ENCODE data around the gene MAGEC3.

Gene MAGEC3

GRCh38 chrX:141924293-141924692, 86.2 kb downstream of the MAGEC3 start:
- no peak overlapping the region for H3K27ac ChIP-seq (replicated peaks; ENCODE audit: low read length)
- no CpG with 5 or more reads among the region's 2 CpGs for WGBS, 2 donors (ENCODE audit: extremely low coverage in 2 of 2, insufficient read length in 2 of 2, insufficient replicate concordance in 1 of 2)

GRCh38 chrX:141928432-141928831, 90.3 kb downstream of the MAGEC3 start:
- no CpG with 5 or more reads among the region's 3 CpGs for WGBS, 2 donors (ENCODE audit: extremely low coverage in 2 of 2, insufficient read length in 2 of 2, insufficient replicate concordance in 1 of 2)
- DNase-seq (ENCODE audit: low spot score), result no peak
- H2BK5ac ChIP-seq (ENCODE audit: low read length), result no peak overlapping the region
- no peak overlapping the region for H3K4me3 ChIP-seq (ENCODE audit: low read length in 2 of 2)
- H2AFZ ChIP-seq (ENCODE audit: low read length), result no peak overlapping the region
- H3K36me3 ChIP-seq (replicated peaks in 1 of 2; ENCODE audit: control insufficient read depth in 2 of 2, insufficient read depth in 2 of 2, low read length in 2 of 2), result no peaks in the 10 kb centered on the region
- H2BK120ac ChIP-seq (ENCODE audit: low read depth, low read length), result no peak overlapping the region
- H3K4me1 ChIP-seq (ENCODE audit: control insufficient read depth in 2 of 2, insufficient read depth in 1 of 2, low read depth in 1 of 2, low read length in 2 of 2), result no peaks in the 10 kb centered on the region
- no peak overlapping the region for H2BK15ac ChIP-seq (ENCODE audit: low read length)
- no peak overlapping the region for H4K91ac ChIP-seq (ENCODE audit: low read depth, low read length, poor library complexity)
- no peak overlapping the region for H3K9ac ChIP-seq (ENCODE audit: low read depth, low read length, poor library complexity)
- H3K79me1 ChIP-seq (ENCODE audit: low read depth, low read length), result no peaks in the 10 kb centered on the region
- no peak overlapping the region for H3K27ac ChIP-seq (replicated peaks; ENCODE audit: low read length)
- no peak overlapping the region for H3K18ac ChIP-seq (ENCODE audit: low read length)
- H3K23ac ChIP-seq (ENCODE audit: low read depth, low read length, poor library complexity), result no peak overlapping the region
- no peak overlapping the region for H3K14ac ChIP-seq (ENCODE audit: low read length)
- no peak overlapping the region for H2AK5ac ChIP-seq (ENCODE audit: low read depth, low read length)
- no peak overlapping the region for H3K4me2 ChIP-seq (ENCODE audit: insufficient read depth, low read length, poor library complexity, severe bottlenecking)
- H3K4ac ChIP-seq (ENCODE audit: low read length), result no peak overlapping the region
- H3K27me3 ChIP-seq (ENCODE audit: control insufficient read depth in 3 of 3, insufficient read depth in 3 of 3, low read depth in 1 of 3, low read length in 3 of 3), result no peaks in the 10 kb centered on the region
- no peaks in the 10 kb centered on the region for H3K9me3 ChIP-seq (replicated peaks in 1 of 2; ENCODE audit: control insufficient read depth in 2 of 2, insufficient read depth in 1 of 2, low read depth in 1 of 2, low read length in 2 of 2)
- H4K8ac ChIP-seq (ENCODE audit: low read depth, low read length), result no peak overlapping the region
- no peak overlapping the region for H2BK12ac ChIP-seq (ENCODE audit: low read length)

More at GRCh38 chrX:141924293-141924692, 86.2 kb downstream of the MAGEC3 start:
- Histone ChIP-seq H4K8ac (ENCODE audit: low read depth, low read length) (no peak overlapping the region), H3K9me3 (replicated peaks in 1 of 2; ENCODE audit: control insufficient read depth in 2 of 2, insufficient read depth in 1 of 2, low read depth in 1 of 2, low read length in 2 of 2) (no peaks in the 10 kb centered on the region), H2AK5ac (ENCODE audit: low read depth, low read length) (no peak overlapping the region), H3K79me1 (ENCODE audit: low read depth, low read length) (no peaks in the 10 kb centered on the region), H3K4ac (ENCODE audit: low read length) (no peak overlapping the region), H2BK5ac (ENCODE audit: low read length) (no peak overlapping the region), H2BK15ac (ENCODE audit: low read length) (no peak overlapping the region), H3K36me3 (replicated peaks in 1 of 2; ENCODE audit: control insufficient read depth in 2 of 2, insufficient read depth in 2 of 2, low read length in 2 of 2) (no peaks in the 10 kb centered on the region), H3K27me3 (ENCODE audit: control insufficient read depth in 3 of 3, insufficient read depth in 3 of 3, low read depth in 1 of 3, low read length in 3 of 3) (no peaks in the 10 kb centered on the region), H3K4me1 (ENCODE audit: control insufficient read depth in 2 of 2, insufficient read depth in 1 of 2, low read depth in 1 of 2, low read length in 2 of 2) (no peaks in the 10 kb centered on the region), H3K4me3 (ENCODE audit: low read length in 2 of 2) (no peak overlapping the region), H3K9ac (ENCODE audit: low read depth, low read length, poor library complexity) (no peak overlapping the region), H3K23ac (ENCODE audit: low read depth, low read length, poor library complexity) (no peak overlapping the region), H3K4me2 (ENCODE audit: insufficient read depth, low read length, poor library complexity, severe bottlenecking) (no peak overlapping the region), H3K14ac (ENCODE audit: low read length) (no peak overlapping the region), H2BK12ac (ENCODE audit: low read length) (no peak overlapping the region), H3K18ac (ENCODE audit: low read length) (no peak overlapping the region), H2AFZ (ENCODE audit: low read length) (no peak overlapping the region), H2BK120ac (ENCODE audit: low read depth, low read length) (no peak overlapping the region), H4K91ac (ENCODE audit: low read depth, low read length, poor library complexity) (no peak overlapping the region)
- no peak for DNase-seq (ENCODE audit: low spot score)

DNA sequence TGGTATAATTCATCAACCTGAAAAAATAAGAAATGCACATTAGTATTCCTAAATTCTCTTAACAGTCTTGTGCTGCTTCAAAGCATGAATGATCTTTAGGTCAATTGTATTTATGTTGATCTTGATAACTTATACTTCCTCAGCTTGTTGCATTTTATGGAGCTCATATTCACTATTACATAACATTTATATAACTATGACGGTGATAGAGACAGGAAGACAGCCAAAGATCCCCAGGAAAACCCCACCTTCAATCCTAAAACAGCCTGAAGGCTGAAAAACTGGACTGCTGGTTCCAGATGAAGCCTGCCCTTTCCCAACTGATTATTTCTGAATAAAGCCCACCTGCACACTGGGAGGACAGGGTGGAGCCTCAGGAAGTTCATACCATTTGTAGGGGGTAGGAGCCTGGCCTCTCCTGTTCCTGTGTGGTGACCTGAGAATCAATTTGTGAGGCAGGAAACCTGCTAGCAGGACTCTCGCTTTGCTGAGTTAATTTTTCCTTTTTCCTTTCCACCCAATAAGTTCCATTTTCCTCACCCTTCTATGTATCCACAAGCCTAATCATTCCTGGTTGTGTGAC, 96.0 kb downstream of the MAGEC3 start:
- Histone ChIP-seq H2BK15ac (ENCODE audit: low read length) (no peak overlapping the region), H3K14ac (ENCODE audit: low read length) (no peak overlapping the region), H2AK5ac (ENCODE audit: low read depth, low read length) (no peak overlapping the region), H3K9ac (ENCODE audit: low read depth, low read length, poor library complexity) (no peak overlapping the region), H2AFZ (ENCODE audit: low read length) (no peak overlapping the region), H4K91ac (ENCODE audit: low read depth, low read length, poor library complexity) (no peak overlapping the region), H3K27ac (replicated peaks; ENCODE audit: low read length) (no peak overlapping the region), H4K8ac (ENCODE audit: low read depth, low read length) (no peak overlapping the region), H3K18ac (ENCODE audit: low read length) (no peak overlapping the region), H3K79me1 (ENCODE audit: low read depth, low read length) (no peaks in the 10 kb centered on the region), H3K36me3 (replicated peaks in 1 of 2; ENCODE audit: control insufficient read depth in 2 of 2, insufficient read depth in 2 of 2, low read length in 2 of 2) (no peaks in the 10 kb centered on the region), H3K4me3 (ENCODE audit: low read length in 2 of 2) (no peak overlapping the region), H3K9me3 (replicated peaks in 1 of 2; ENCODE audit: control insufficient read depth in 2 of 2, insufficient read depth in 1 of 2, low read depth in 1 of 2, low read length in 2 of 2) (no peaks in the 10 kb centered on the region), H2BK12ac (ENCODE audit: low read length) (no peak overlapping the region), H2BK5ac (ENCODE audit: low read length) (no peak overlapping the region), H2BK120ac (ENCODE audit: low read depth, low read length) (no peak overlapping the region), H3K4me1 (ENCODE audit: control insufficient read depth in 2 of 2, insufficient read depth in 1 of 2, low read depth in 1 of 2, low read length in 2 of 2) (no peaks in the 10 kb centered on the region), H3K4ac (ENCODE audit: low read length) (no peak overlapping the region), H3K23ac (ENCODE audit: low read depth, low read length, poor library complexity) (no peak overlapping the region), H3K27me3 (ENCODE audit: control insufficient read depth in 3 of 3, insufficient read depth in 3 of 3, low read depth in 1 of 3, low read length in 3 of 3) (no peaks in the 10 kb centered on the region), H3K4me2 (ENCODE audit: insufficient read depth, low read length, poor library complexity, severe bottlenecking) (no peak overlapping the region)
- WGBS, 2 donors (ENCODE audit: extremely low coverage in 2 of 2, insufficient read length in 2 of 2, insufficient replicate concordance in 1 of 2), result no CpG with 5 or more reads among the region's 2 CpGs
- DNase-seq (ENCODE audit: low spot score), result no peak

DNA sequence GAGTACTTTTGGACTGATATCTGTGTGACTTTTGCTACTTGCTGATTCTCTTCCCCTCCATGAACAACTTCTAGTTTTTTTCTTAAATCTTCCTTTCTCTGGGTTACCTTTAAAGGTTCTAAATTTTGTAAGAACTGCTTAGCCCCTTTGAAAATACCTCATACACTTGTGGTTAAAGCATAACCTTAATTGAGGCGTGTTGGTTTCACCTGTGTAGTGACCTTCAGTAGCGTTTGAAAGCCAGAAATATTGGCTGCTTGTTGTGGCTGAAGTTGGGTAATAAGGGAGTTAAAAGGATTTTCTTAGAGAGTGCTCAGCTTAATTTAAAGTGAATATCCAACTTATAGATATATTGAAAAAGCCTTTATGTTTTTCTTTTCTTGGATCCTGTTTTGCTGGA, 97.5 kb downstream of the MAGEC3 start:
- no peaks in the 10 kb centered on the region for H3K79me1 ChIP-seq (ENCODE audit: low read depth, low read length)
- no peak overlapping the region for H3K9ac ChIP-seq (ENCODE audit: low read depth, low read length, poor library complexity)
- H4K8ac ChIP-seq (ENCODE audit: low read depth, low read length), result no peak overlapping the region
- no peak overlapping the region for H2BK15ac ChIP-seq (ENCODE audit: low read length)
- H2AK5ac ChIP-seq (ENCODE audit: low read depth, low read length), result no peak overlapping the region
- H3K18ac ChIP-seq (ENCODE audit: low read length), result no peak overlapping the region
- H2BK12ac ChIP-seq (ENCODE audit: low read length), result no peak overlapping the region
- H3K4me1 ChIP-seq (ENCODE audit: control insufficient read depth in 2 of 2, insufficient read depth in 1 of 2, low read depth in 1 of 2, low read length in 2 of 2), result no peaks in the 10 kb centered on the region
- WGBS, 2 donors (ENCODE audit: extremely low coverage in 2 of 2, insufficient read length in 2 of 2, insufficient replicate concordance in 1 of 2), result no CpG with 5 or more reads among the region's 2 CpGs
- no peak for DNase-seq (ENCODE audit: low spot score)
- no peak overlapping the region for H2BK120ac ChIP-seq (ENCODE audit: low read depth, low read length)
- no peak overlapping the region for H4K91ac ChIP-seq (ENCODE audit: low read depth, low read length, poor library complexity)
- no peak overlapping the region for H2BK5ac ChIP-seq (ENCODE audit: low read length)
- no peak overlapping the region for H3K4me3 ChIP-seq (ENCODE audit: low read length in 2 of 2)
- no peak overlapping the region for H3K4ac ChIP-seq (ENCODE audit: low read length)
- no peak overlapping the region for H3K27ac ChIP-seq (replicated peaks; ENCODE audit: low read length)
- no peaks in the 10 kb centered on the region for H3K36me3 ChIP-seq (replicated peaks in 1 of 2; ENCODE audit: control insufficient read depth in 2 of 2, insufficient read depth in 2 of 2, low read length in 2 of 2)
- H3K14ac ChIP-seq (ENCODE audit: low read length), result no peak overlapping the region
- no peaks in the 10 kb centered on the region for H3K9me3 ChIP-seq (replicated peaks in 1 of 2; ENCODE audit: control insufficient read depth in 2 of 2, insufficient read depth in 1 of 2, low read depth in 1 of 2, low read length in 2 of 2)
- no peak overlapping the region for H3K4me2 ChIP-seq (ENCODE audit: insufficient read depth, low read length, poor library complexity, severe bottlenecking)
- no peak overlapping the region for H3K23ac ChIP-seq (ENCODE audit: low read depth, low read length, poor library complexity)
- H3K27me3 ChIP-seq (ENCODE audit: control insufficient read depth in 3 of 3, insufficient read depth in 3 of 3, low read depth in 1 of 3, low read length in 3 of 3), result no peaks in the 10 kb centered on the region
- H2AFZ ChIP-seq (ENCODE audit: low read length), result no peak overlapping the region
